WTC11 (cell line): ENCODE measurements around the gene LGALS1.

Experiments used
- GABPB1 ChIP-seq: sonication (generic); formaldehyde crosslinking; IDR thresholded peaks from 2 replicates; pipeline ENCODE4 v1.8.1; 2023; ENCODE audit warnings: mild to moderate bottlenecking, missing genetic modification reagents
- IRF2 ChIP-seq: sonication (generic); formaldehyde crosslinking; IDR thresholded peaks from 2 replicates; pipeline ENCODE4 v1.8.0; 2022; ENCODE audit warnings: low read depth, missing genetic modification reagents, borderline replicate concordance
- RELA ChIP-seq: sonication (generic); formaldehyde crosslinking; IDR thresholded peaks from 2 replicates; pipeline ENCODE4 v1.8.1; 2022; ENCODE audit warnings: missing genetic modification reagents, mild to moderate bottlenecking, borderline replicate concordance
- SMAD3 ChIP-seq: sonication (generic); formaldehyde crosslinking; IDR thresholded peaks from 2 replicates; pipeline ENCODE4 v1.8.0; 2022; ENCODE audit warnings: missing genetic modification reagents, mild to moderate bottlenecking, borderline replicate concordance
- TP53 ChIP-seq: sonication (generic); formaldehyde crosslinking; IDR thresholded peaks from 2 replicates; pipeline ENCODE4 v1.8.1; 2023; ENCODE audit warnings: mild to moderate bottlenecking, missing genetic modification reagents
- ZNF425 ChIP-seq: fragments of 250-450 bp; sonication (Bioruptor Pico); conservative IDR thresholded peaks from 2 replicates; pipeline ENCODE4 v1.9.0; 2021; ENCODE audit warnings: mild to moderate bottlenecking
- TF ChIP-seq, protein P1 (sequence below): sonication (generic); formaldehyde crosslinking; IDR thresholded peaks from 2 replicates; pipeline ENCODE4 v1.8.0; 2022; ENCODE audit warnings: mild to moderate bottlenecking, missing genetic modification reagents
- TF ChIP-seq, protein P2 (sequence below): sonication (generic); formaldehyde crosslinking; IDR thresholded peaks from 2 replicates; pipeline ENCODE4 v1.8.1; 2022; ENCODE audit warnings: low read depth, mild to moderate bottlenecking, moderate library complexity, missing genetic modification reagents, borderline replicate concordance
- TF ChIP-seq, protein P3 (sequence below): fragments of 200-600 bp; IDR thresholded peaks from 2 replicates; pipeline ENCODE4 v1.8.0; 2022; ENCODE audit warnings: antibody characterized with exemption

- TF ChIP-seq, protein P1, sequence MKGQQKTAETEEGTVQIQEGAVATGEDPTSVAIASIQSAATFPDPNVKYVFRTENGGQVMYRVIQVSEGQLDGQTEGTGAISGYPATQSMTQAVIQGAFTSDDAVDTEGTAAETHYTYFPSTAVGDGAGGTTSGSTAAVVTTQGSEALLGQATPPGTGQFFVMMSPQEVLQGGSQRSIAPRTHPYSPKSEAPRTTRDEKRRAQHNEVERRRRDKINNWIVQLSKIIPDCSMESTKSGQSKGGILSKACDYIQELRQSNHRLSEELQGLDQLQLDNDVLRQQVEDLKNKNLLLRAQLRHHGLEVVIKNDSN (CRISPR knock-in tag) = no peak
- TF ChIP-seq, protein P2, sequence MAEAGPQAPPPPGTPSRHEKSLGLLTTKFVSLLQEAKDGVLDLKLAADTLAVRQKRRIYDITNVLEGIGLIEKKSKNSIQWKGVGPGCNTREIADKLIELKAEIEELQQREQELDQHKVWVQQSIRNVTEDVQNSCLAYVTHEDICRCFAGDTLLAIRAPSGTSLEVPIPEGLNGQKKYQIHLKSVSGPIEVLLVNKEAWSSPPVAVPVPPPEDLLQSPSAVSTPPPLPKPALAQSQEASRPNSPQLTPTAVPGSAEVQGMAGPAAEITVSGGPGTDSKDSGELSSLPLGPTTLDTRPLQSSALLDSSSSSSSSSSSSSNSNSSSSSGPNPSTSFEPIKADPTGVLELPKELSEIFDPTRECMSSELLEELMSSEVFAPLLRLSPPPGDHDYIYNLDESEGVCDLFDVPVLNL = no peak
- TF ChIP-seq ZNF425 (CRISPR knock-in tag) (no peak), GABPB1 (CRISPR knock-in tag) (no peak), TP53 (no peak), IRF2 (CRISPR knock-in tag) (no peak), RELA (CRISPR knock-in tag) (no peak), SMAD3 (CRISPR knock-in tag) (no peak)
- TF ChIP-seq, protein P3, sequence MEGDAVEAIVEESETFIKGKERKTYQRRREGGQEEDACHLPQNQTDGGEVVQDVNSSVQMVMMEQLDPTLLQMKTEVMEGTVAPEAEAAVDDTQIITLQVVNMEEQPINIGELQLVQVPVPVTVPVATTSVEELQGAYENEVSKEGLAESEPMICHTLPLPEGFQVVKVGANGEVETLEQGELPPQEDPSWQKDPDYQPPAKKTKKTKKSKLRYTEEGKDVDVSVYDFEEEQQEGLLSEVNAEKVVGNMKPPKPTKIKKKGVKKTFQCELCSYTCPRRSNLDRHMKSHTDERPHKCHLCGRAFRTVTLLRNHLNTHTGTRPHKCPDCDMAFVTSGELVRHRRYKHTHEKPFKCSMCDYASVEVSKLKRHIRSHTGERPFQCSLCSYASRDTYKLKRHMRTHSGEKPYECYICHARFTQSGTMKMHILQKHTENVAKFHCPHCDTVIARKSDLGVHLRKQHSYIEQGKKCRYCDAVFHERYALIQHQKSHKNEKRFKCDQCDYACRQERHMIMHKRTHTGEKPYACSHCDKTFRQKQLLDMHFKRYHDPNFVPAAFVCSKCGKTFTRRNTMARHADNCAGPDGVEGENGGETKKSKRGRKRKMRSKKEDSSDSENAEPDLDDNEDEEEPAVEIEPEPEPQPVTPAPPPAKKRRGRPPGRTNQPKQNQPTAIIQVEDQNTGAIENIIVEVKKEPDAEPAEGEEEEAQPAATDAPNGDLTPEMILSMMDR = no peak
These were observed 50.3 kb downstream of the LGALS1 start for GRCh38 chr22:37725551-37726240.
